ENCODE measurements around the gene COL15A1.

GRCh38 chr9:99020786-99021436, 77.2 kb downstream of the COL15A1 start:
- no peak for TF ChIP-seq CTCF (IDR thresholded peaks at IDR 0.05)
- no peak for TF ChIP-seq POLR2A (IDR thresholded peaks at IDR 0.05)
